HG03060 (cell line): ENCODE results near the gene MAP3K13.
"Not testable (repeated sequence)": the region's sequence is repeated elsewhere in the genome, so short reads cannot be mapped to it uniquely, and the experiment has no call there.

Source experiments
- ATAC-seq: cut with Tn5 transposase; IDR thresholded peaks from one replicate; pipeline ENCODE4 v1.9.1; 2021; ENCODE audit warnings: low read depth, moderate number of reproducible peaks; ENCODE audit not compliant: unreplicated experiment

Gene MAP3K13

DNA sequence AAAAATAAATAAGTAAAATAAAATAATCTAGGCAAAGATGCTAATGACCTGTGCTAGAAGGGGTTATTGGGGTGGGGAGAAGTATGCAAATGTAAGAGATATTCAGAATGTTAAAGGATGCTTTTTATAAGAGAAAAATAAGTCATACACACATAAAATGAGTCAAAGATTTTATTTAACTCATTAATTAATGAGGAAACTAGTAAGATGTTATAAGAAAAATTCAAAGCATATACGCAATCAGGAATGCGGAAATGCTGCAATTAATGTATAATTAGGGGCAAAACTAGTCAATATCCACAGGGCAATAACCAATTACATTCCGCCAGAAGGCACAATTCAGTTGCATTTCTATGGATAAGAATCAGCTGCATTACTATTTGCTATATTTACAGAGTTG lies 30.1 kb downstream of the MAP3K13 start:
- no peak for ATAC-seq

DNA sequence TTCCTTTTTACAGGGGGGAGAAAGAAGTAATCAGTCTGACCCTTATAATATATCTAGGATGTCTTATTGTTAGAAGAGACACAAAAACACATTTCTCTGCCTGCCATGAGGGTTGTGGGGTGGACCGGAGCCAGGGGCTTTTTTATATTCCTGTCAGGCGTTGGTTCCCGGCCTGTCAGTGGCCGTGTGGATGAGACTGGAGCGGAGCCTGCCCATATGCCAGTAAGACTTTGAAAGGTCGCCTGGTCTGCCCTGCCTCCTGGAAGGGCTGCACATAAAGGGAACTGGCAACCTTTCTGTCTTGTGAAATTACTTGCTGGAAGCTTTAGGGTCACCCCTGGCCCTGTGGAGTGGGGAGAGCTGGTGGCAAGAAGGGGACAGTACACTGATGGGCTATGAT lies 34.7 kb downstream of the MAP3K13 start:
- no peak for ATAC-seq

DNA sequence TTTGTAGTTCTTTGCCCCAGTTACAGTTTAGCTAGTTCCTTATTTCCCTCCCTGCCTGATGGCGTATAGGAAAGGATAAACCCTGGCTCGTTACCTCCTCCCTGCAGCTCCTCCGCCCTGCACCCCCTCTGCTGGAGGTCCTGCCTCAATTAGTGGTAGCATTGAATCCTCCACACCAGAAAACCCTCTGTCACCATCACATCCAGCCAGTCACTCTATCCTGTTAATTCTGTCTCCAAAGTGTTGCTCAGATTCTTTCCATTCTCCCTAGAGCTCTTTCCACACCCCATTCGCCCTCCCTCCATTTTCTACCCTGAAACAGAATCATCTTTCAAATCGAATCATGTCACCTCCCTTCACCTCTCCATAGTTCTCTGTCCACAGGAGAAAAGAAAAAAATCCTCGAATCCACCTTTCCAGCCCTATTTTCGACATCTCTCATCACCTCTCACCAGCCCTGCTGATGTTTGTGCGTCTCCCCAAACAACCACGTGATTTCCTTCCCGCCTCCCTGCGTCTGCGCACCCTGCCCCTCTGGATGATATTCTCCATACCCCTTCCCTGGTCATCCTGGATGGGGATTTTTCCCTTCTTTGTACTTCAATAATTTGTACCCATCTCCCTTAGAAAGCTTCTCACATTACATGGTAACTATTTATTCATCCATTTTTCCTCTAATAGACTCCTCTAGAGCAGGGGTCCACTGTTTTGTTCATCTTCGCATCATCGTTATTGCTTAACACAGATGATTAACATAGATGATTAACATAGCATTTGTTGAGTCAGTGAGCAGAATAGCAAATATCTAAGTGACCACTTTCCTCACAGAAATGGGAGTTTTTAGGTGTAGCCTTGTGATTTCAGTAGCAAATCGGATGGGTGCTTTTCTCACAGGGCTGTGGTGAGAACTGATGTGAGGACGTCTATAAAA lies 37.1 kb downstream of the MAP3K13 start:
- no peak for ATAC-seq

DNA sequence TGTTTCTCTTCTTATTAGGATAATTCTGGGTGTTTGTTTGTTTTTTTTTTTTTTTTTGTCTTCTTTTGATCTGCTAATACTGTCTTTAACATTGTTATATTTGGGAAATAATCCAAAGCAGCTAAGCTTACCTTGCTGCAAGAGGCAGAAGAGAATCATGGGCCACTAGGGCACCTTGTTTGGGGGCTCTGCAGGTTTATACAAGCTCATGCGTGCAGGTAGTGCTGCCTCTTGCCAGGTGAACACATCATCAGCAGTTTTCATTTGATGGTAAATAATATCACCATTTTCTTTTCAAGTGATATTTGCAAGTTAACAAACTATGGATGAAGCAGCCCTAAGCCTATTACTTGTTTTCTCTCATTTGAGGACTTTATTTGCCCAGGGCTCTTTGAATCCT lies 37.9 kb downstream of the MAP3K13 start:
- no peak for ATAC-seq

DNA sequence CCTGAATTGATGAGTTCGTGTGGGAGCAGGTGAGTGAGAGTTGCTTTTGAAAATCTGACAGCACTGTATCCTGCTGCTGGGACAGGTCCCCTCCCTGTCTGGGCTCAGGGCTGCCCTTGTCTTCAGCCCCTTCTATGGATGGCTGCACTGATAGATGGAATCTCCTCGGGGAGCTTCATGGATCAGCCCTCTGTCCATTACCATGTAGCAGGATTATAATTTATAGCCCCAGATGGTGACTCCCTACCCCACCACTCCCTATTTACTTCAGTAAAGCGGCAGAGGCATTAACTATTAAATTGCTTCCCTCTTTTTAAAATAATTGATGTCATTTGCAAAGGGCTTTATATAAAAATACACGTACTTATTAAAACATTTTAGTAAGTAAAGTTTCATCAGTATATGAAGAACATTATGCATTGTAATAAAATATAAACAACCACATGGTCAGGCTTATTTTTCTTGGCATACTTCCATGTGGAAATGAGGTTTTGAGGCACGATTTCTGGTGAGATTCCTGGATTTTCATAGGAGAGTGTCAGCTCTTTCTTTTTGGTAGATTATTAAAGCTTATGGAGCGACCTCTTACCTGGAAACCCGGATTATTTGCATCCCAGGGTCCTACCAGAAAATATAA lies 38.5 kb downstream of the MAP3K13 start:
- no peak for ATAC-seq

DNA sequence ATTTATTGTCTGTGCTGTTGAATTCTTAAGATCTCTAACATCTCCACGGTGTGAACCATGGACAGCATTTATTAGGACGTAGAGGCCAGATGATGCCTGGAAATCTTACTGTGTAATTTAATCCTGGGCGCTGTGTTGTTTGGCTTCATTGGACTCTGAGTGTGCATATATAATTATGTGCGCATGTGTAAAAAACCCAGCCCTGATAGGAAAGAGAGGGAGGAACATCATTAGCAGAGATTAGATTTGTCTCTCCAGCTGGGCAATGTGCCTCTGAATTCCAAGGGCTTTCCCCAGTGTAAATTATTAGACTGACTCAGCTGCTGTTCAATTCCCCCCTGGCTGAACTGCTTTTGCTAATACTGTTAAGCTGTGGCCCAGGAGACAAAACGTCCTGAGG lies 39.6 kb downstream of the MAP3K13 start:
- no peak for ATAC-seq

DNA sequence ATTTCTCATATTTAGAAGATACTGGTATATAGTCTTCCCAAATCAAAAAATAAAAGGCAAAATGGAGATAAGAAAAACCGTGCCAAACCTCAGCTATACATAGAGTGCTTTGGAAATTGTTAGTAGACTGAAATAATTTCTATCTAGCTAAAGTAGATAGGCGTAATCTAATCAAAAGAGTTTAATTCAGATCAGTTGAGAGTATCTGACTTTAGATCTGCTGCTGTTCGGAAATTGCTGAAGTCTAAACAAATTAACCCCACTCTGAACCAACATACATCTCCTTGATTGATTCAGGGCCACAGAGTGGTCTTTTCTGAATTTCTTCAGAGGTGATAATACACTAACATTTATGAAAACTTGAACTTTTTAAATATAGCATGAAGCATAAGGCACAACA lies 40.1 kb downstream of the MAP3K13 start:
- ATAC-seq, result no peak

DNA sequence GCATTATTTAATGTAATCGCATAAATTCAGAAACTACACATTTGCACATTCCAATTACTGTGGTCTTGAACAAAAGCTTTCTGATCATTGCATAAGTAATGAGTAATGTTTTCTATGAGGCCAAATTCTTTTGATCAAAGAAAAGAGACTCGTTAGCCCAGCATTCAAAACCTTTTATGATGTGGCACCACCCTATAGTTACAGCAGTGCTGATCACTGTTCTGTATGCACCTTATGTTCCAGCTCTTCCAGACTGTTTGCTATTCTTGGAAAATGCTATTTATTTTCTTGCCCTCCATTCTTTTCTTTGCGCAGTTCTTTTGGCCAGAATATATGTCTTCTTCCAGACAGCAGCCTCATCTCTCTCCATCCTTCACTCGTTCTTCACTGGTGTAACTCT lies 42.3 kb downstream of the MAP3K13 start:
- no peak for ATAC-seq

DNA sequence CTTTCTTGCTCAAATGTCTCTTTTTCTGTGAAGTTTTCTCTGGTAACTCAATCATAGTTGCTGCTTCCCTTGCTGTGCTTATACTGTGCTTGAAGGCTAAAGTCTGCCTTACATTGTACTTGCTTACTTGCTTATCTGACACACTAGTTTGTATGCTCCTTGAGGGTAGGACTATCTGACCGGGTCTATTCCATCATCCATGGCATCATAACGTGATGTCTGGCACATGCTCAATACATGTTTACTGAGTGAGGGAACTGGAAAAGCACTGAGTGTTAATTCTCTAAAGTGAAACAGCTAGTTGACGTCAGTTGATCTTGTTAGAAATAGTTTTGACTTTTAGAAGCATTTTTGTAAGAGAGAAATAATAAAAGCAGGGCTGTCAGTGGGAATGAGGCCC lies 42.7 kb downstream of the MAP3K13 start:
- ATAC-seq, result no peak

DNA sequence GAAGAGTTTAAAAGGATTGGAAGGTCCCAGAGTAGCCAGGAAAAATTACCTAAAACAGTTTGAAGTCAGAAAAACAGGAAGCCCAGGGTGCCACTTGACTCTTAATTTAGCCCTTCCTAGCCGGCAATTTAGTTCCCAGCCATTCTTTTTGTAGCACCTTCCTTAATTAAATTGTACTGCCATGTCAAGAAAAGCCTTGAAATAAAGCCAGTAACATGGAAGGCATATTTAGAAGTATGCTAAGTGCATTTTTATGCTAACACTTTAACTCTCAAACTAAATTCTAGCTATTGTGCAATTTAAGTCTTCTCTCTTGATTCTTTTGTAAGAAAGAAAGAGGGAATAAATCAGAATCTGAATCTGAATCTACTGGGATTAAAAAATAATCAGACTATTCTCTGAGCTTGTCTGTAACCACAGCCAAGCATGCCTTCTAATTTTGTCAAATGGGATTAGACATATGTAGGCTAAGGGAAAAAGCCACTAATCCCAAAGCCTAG lies 43.2 kb downstream of the MAP3K13 start:
- ATAC-seq, result no peak

DNA sequence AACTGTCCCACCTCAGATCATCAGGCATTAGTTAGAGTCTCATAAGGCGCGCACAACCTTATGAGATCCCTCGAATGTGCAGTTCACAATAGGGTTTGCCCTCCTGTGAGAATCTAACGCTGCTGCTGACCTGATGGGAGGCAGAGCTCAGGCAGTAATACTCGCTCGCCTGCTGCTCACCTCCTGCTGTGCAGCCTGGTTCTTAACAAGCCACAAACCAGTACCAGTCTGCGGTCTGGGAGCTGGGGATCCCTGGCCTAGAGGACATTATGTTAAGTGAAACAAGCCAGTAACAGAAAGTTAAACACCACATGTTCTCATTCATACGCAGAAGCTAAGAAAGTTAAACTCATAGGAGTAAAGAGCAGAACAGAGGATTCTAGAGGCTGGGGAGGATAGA lies 47.0 kb downstream of the MAP3K13 start:
- ATAC-seq, result no peak

DNA sequence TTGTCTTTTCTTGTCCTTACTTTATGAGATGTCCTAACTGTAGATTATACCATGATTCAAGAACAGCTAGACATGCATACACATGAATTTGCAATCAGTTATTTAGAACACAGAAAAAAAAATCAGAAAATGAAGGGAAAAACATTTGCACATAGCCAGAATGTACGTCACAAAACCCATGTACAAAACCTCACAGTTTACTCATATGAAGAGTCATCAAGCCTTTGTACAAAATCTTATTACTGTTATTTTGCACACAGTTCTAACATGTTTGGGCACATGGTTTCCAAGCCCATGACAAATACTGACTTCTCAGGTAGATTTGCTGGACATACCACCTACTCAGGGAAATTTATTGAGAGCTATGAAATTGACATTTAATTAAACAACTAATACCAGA lies 48.2 kb downstream of the MAP3K13 start:
- no peak for ATAC-seq

DNA sequence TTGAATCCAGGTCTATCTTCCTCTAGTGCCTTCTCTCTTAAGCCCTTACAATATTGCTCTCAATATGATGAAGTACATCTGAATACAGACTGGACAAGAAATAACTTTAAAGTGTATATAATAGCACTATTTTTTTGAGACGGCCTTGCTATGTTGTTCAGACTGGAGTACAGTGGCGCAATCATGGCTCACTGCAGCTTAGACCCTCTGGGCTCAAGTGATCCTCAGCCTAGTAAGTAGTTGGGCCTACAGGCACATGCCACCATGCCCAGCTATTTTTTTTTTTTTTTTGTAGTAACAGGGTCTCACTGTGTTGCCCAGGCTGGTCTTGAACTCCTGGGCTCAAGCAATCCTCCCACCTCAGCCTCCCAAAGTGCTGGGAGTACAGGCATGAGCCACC lies 53.6 kb downstream of the MAP3K13 start:
- ATAC-seq, result no peak

DNA sequence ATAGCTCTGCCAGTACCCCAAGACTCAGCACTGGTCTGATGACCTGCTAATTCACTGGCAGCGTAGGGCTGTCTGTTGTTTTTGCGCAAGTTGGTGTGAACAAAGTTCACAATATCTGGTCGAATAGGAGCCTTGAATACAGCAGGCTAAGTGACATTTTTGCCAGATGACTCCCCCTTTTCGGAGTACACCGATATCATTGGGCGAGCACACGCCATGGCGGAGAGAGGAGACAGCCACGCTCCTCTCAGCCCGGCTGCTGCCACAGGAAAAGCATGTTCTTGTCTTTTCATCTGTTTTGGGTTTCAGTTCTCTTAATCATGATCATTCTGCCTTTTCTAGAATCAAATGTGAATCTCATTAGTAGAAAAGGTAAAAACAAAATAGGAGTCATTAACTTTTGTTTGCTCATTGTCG lies 55.6 kb downstream of the MAP3K13 start:
- not testable (repeated sequence) for ATAC-seq

DNA sequence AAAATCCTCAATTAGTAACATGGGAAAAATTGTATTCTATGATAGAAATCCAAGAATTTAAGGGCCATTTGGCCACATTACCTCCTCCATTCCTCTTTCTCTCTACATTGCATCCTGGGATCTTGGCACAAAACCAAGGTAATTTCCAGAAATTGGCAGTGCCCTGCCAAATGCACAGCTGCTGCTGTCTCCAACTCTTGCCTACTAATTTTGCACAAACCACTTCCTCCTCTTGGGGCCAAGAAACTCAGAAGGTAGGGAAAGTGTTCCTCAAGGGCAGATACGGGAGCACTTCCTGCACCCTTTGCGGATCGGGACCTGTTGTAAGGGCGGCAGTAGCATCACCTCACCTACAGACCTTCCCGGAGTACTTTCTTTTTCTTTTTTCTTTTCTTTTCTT lies 57.8 kb downstream of the MAP3K13 start:
- ATAC-seq, result no peak

DNA sequence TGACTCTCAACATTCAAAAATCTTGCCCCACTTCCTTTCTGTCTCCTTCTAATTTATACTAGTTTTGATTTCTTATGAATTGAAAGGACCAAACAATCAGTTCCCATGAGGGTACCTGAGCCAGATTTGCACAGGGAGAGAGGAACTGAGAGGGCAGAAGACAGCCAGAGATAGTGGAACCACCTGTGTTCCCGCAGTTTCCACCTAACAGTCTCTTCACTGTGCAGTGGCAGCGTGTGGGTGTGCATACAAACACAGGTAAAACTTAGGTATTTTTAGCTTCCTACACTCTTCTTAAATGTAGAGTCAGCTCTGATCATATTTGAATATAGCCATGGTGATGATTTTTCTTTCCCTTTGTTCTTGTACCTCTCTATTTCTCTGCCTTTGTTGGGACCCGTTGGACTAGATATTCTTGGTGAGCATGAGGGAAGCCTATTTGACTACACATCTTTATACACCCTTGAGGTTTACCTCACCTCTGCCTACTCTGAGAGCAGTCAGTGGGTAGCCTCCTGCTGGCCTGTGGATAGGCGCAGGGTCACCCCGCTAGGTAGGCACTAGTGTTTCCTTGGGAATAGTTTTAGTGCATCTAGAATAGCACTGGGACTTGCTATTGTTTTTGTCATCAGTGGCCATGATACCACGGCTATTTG lies 58.8 kb downstream of the MAP3K13 start:
- ATAC-seq, result no peak

DNA sequence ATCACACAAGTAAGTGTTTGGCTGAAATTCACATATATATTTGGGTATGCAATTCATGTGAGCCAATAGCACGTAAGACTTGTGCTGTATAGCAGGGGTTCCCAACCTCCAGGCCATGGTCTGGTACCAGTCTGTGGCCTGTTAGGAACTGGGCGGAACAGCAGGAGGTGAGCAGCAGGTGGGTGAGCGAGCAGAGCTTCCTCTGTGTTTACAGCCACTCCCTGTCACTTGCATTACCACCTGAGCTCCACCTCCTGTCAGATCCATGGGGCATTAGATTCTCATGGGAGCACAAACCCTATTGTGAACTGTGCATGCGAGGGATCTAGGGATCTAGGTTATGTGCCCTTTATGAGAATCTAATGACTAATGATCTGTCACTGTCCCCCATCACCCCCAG lies 59.7 kb downstream of the MAP3K13 start:
- ATAC-seq, result no peak

DNA sequence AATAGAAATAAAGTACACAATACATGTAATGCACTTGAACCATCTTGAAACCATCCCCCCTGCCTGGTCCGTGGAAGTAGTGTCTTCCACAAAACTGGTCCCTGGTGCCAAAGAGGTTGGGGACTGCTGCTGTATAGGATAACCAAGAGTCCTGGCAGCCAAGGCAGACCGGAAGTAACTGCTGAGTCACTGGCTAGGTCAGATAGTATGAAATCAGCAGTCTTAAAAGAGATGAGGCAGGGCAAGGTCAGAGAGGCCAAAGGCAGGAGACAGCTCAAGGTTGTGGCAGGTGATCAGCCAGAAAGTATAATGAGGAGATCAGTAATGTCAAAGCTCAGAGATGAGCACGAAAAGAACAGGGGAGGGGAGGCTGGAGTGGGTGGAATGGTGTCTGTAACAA lies 60.2 kb downstream of the MAP3K13 start:
- ATAC-seq, result no peak

DNA sequence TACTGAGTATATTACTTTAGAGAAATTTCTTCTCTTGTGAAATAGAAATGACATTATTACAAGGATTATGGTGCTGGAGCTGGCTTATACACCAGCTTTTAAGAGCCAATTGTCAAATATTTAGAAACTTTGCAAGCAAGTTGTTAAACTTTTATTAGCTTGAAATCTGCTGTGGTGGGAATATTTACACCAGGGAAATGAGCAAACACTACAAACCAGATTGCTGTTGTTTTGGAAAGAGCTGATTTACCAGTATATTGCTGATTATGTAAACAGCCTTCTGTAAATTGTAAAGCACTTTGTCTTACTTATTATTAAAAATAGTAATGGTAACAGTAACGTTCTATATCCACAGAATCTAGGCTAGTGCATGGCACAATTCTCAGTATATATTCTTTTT lies 61.5 kb downstream of the MAP3K13 start:
- ATAC-seq, result no peak

DNA sequence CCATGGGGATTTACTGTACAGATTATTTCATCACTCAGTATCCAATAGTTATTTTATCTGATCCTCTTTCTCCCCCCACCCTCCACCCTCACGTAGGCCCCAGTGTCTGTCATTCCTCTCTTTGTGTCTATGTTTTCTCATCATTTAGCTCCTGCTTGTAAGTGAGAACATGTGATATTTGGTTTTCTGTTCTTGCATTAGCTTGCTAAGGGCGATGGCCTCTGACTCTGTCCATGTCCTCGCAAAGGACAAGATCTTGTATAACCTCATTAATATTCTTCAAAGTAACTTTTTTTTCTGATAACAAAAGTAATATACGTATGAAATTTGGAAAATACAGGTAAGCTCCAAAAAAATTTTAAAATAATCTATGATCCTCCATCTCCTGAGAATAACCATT lies 67.4 kb downstream of the MAP3K13 start:
- ATAC-seq, result no peak

DNA sequence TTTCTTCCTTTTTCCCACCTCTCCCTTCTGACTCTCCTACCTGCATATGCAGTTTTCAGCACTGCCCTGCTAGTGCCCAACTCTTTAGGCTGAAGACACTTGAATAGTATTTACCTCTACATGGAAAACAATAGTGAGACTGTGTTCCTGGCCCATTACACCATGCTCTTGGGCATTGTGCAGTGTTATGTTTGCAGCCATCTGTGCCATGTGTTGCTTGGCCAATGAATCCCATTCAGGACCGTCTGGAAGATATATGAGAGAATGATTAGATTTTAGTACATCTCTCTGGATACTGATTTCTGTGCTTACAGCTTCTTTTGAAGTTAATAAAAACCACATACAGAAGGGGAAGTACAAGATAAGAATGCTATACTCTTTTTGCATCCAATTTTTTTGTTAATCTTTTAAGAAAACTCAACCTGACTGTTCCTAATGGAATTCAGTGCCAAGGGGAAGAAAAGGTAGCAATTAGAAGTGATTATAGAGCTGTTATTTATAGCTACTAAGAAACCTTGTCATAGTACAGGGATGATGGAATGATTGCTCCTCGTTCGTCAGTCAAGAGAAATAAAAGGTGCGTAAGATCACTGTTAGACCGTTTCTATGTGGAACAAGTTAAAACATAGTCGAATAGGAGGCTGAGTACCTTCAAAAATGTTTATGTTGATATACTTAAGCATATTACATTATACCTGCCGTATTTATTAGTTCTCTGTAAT lies 77.0 kb downstream of the MAP3K13 start:
- no peak for ATAC-seq
